Panc1 (cell line): ENCODE data around the gene TBX2. TPM values are rescaled to one million over a fixed set of nuclear protein-coding genes. Genes with fewer than 3 reads are reported as not detected.

Experiments used
- ATAC-seq: fragments of 200-7000 bp; cut with Tn5 transposase; 2 replicates; pipeline ENCODE4 v1.9.1; 2020; ENCODE audit warnings: mild to moderate bottlenecking, moderate library complexity
- BruUV-seq: library from RNA; stranded (reverse); fragments of 400-500 nt; replicated peaks from 2 replicates; lab custom pipeline; 2021; lab: Mats Ljungman, UMichigan
- CTCF ChIA-PET: fragments of 300-600 bp; sonication (Branson Sonifier 250); formaldehyde crosslinking; loops from one replicate; lab custom pipeline; 2022; ENCODE audit warnings: antibody characterized with exemption; lab: Charles Lee
- POLR2A ChIA-PET: fragments of 300-600 bp; sonication (Branson Sonifier 250); formaldehyde crosslinking; loops from one replicate; lab custom pipeline; 2022; ENCODE audit warnings: antibody characterized with exemption; lab: Charles Lee
- DNase-seq: peaks from one replicate; pipeline ENCODE4 v3.0.0-alpha.2; 2010; ENCODE audit warnings: low read depth, low spot score
- H3K27ac ChIP-seq: 2 replicates; pipeline ENCODE4 v1.5.1; 2011; ENCODE audit warnings: mild to moderate bottlenecking, low read length, inconsistent platforms
- H3K27me3 ChIP-seq: fragments of 200-500 bp; sonication (Bioruptor generic); 2 replicates; pipeline ENCODE4 v1.6.0; 2014; ENCODE audit warnings: low read length, inconsistent platforms; ENCODE audit not compliant: control insufficient read depth, insufficient read depth
- H3K36me3 ChIP-seq: fragments of 200-500 bp; sonication (Bioruptor generic); 2 replicates; pipeline ENCODE4 v1.5.1; 2014; ENCODE audit warnings: inconsistent platforms, mild to moderate bottlenecking, low read length, moderate library complexity; ENCODE audit not compliant: control insufficient read depth, insufficient read depth
- H3K4me1 ChIP-seq: 2 replicates; pipeline ENCODE4 v1.5.1; 2011; ENCODE audit warnings: inconsistent platforms, mild to moderate bottlenecking, low read length, moderate library complexity; ENCODE audit not compliant: control insufficient read depth, insufficient read depth
- H3K4me3 ChIP-seq, 2 experiments: 2 replicates each; pipeline ENCODE4 v1.5.1; 2011 to 2012; ENCODE audit warnings: low read depth in 2 of 2, low read length in 2 of 2, mild to moderate bottlenecking in 2 of 2, inconsistent platforms in 1 of 2, moderate library complexity in 1 of 2
- H3K9me3 ChIP-seq: fragments of 200-500 bp; sonication (Bioruptor generic); 2 replicates; pipeline ENCODE4 v1.5.1; 2014; ENCODE audit warnings: low read depth, mild to moderate bottlenecking, inconsistent platforms, low read length, moderate library complexity; ENCODE audit not compliant: control insufficient read depth, insufficient read depth
- CTCF ChIP-seq: fragments of 450-650 bp; IDR thresholded peaks from 2 replicates; pipeline ENCODE4 v1.5.1; 2017; ENCODE audit warnings: mild to moderate bottlenecking
- POLR2AphosphoS5 ChIP-seq: IDR thresholded peaks from 2 replicates; pipeline ENCODE4 v1.6.1; 2012; ENCODE audit warnings: mild to moderate bottlenecking, low read depth, low read length, moderate library complexity
- REST ChIP-seq, 2 experiments: IDR thresholded peaks; 2 replicates each; pipeline ENCODE4 v1.6.1; 2011 to 2012; ENCODE audit warnings: low read depth in 2 of 2, control low read depth in 1 of 2, low read length in 1 of 2, mild to moderate bottlenecking in 1 of 2, moderate library complexity in 1 of 2; ENCODE audit not compliant: insufficient read depth in 1 of 2
- SIN3A ChIP-seq: IDR thresholded peaks from 2 replicates; pipeline ENCODE4 v1.6.1; 2012; ENCODE audit warnings: low read depth, mild to moderate bottlenecking, low read length, moderate library complexity, borderline replicate concordance; ENCODE audit not compliant: insufficient read depth
- TCF7L2 ChIP-seq: IDR thresholded peaks from 2 replicates; pipeline ENCODE4 v1.6.1; 2011; ENCODE audit warnings: mild to moderate bottlenecking, low read depth, low read length, inconsistent platforms
- in situ Hi-C: cut with HindIII; loops from 2 replicates; pipeline ENCODE4 v1.10.0; 2016; ENCODE audit warnings: low sequenced_read_pairs, low pct_unique_long_range_greater_than_20kb
- intact Hi-C: fragments of 100-400 bp; cut with micrococcal nuclease; formaldehyde crosslinking; loops from one replicate; pipeline ENCODE4 v1.10.0; 2022; ENCODE audit not compliant: unreplicated experiment
- total RNA-seq: library from RNA; stranded (reverse); gene quantifications from one replicate; pipeline ENCODE4 v1.2.1, GENCODE V29; 2021; ENCODE audit not compliant: unreplicated experiment

TBX2 gene
- total RNA-seq, 1 experiment from 2014 or later: 35.6 TPM

GRCh38 chr17:61411011-61411260 lies 11.3 kb downstream of the TBX2 start:
- no peaks in the 10 kb centered on the region for H3K36me3 ChIP-seq
- CTCF ChIA-PET: no interaction called here
- no TSS peak for BruUV-seq
- H3K4me1 ChIP-seq: peaks cover 21% of the 10 kb centered on the region
- POLR2A ChIA-PET: no interaction called here
- DNase-seq: no peak
- no peak for ATAC-seq
- H3K27me3 ChIP-seq: no peaks in the 10 kb centered on the region
- H3K9me3 ChIP-seq: no peaks in the 10 kb centered on the region
- no peak overlapping the region for H3K27ac ChIP-seq
- in situ Hi-C loops (no loop called here), intact Hi-C loops (no loop called here)
- no peak overlapping the region; a peak in 1 of 4 replicates for H3K4me3 ChIP-seq
- TF ChIP-seq SIN3A: no peak
- TF ChIP-seq TCF7L2: no peak
- TF ChIP-seq POLR2AphosphoS5: no peak
- TF ChIP-seq REST (IDR thresholded peaks at IDR 0.05; ENCODE audit: insufficient read depth in 1 of 2, low read depth in 2 of 2, low read length in 1 of 2): no peak
- TF ChIP-seq CTCF: no peak

GRCh38 chr17:61411261-61412142 lies 11.9 kb downstream of the TBX2 start:
- BruUV-seq: no TSS peak
- in situ Hi-C loops: no loop called here
- Histone ChIP-seq H3K27me3 (no peaks in the 10 kb centered on the region), H3K4me1 (peaks cover 21% of the 10 kb centered on the region), H3K4me3 (peak overlapping the region; percentile 63 to 74), H3K27ac (peak overlapping the region; percentile 88), H3K36me3 (no peaks in the 10 kb centered on the region), H3K9me3 (no peaks in the 10 kb centered on the region)
- ChIA-PET POLR2A (no interaction called here), CTCF (interaction anchor here (0.5 to 2.3 kb wide), 8 partner anchors 9 to 1299 kb away, joined by 3 to 15 read pairs (median 4); partner anchors contain the start of gene TBX2)
- intact Hi-C loops: no loop called here
- peak; percentile 28 for ATAC-seq
- TF ChIP-seq TCF7L2: no peak
- no peak for TF ChIP-seq REST (IDR thresholded peaks at IDR 0.05; ENCODE audit: insufficient read depth in 1 of 2, low read depth in 2 of 2, low read length in 1 of 2)
- no peak for TF ChIP-seq SIN3A
- TF ChIP-seq POLR2AphosphoS5: no peak
- TF ChIP-seq CTCF: peak; percentile 3; the same call in 1 of the 2 replicates
- DNase-seq: no peak
